GM12864 (cell line): Measurements from ENCODE around the gene VPS36.
A peak's percentile ranks its signal among the peaks of the same experiment; 100 is the strongest.
"Not testable (repeated sequence)": the region's sequence is repeated elsewhere in the genome, so short reads cannot be mapped to it uniquely, and the experiment has no call there.

Experiments used
- DNase-seq: peaks from one replicate; pipeline ENCODE4 v3.0.0-alpha.2; 2011; ENCODE audit warnings: low read depth
- H3K4me3 ChIP-seq: 2 replicates; pipeline ENCODE4 v1.5.1; 2011; ENCODE audit warnings: mild to moderate bottlenecking, low read depth, low read length, control low read depth
- CTCF ChIP-seq: IDR thresholded peaks from 2 replicates; pipeline ENCODE4 v1.5.1; 2011; ENCODE audit warnings: low read depth, mild to moderate bottlenecking, moderate library complexity, low read length, control low read depth, inconsistent platforms; ENCODE audit errors: missing control alignments

The VPS36 gene

DNA sequence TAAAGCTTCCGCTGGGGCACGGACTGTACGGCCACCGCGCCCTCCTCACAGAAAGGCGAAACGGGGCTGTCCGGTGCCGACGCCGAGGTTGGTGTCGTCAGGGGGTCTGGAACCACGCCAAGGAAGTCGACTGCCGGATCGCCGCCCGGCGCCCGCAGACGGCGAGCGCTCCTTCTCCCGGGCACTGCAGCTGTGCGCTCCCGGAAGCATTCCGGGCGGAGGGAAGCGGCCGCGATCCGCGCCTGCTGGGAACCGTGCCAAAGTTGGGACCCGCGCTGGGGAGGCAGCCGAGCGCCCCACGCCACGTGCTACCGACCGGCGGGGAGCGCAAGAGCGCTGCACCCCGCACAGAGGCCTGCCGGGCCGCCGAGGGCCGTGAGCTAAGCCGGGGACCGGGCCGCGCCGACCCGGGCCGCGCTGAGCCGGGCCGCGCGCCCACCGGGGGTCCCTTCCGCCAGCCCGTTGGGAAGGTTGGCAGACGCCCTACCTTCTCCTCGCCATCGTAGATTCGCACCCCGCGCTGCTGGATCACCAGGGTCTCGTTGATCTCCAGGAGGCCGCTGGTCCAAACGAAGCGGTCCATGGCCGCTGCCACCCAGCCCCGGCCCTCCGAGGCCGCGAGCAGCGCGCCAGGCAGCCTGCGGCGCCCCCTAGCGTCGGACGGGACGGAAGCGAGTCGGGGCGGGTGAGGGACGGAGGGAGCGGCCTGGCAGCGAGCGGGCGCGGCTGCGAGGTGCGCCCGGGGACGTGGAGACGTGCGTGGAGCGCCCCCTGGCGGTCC, at the start of gene VPS36:
VPS36 (minus strand) TSS at position 623 of the 781 bp plus-strand sequence; CDS start at position 583, 40 bp downstream.
- peak; percentile 78 for DNase-seq
- H3K4me3 ChIP-seq: peak within 1 kb of the TSS; percentile 80
- TF ChIP-seq CTCF: peak; percentile 90

DNA sequence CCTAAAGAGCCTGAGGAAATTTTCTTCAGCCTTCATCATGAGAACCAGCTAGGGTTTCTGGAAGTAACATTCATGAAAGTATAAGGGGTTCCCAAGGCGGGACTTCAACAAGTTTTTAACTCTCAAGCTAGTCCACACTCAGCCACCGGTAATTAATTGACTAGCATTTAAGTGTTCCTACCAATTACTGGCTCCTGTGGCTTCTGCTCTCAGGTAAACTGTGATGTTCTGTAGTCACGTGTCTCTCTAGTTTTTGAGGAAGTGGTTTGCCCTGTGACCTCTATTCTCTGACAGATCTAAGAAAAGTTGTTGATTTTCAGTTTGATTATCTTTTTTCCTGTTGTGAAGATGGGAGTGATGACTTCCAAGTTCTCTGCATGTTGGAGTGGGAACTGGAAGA, 47.5 kb upstream of the VPS36 start:
- DNase-seq, H3K4me3 ChIP-seq: not testable (repeated sequence)

- not testable (repeated sequence) for H3K4me3 ChIP-seq, DNase-seq
Measured at GRCh38 chr13:52494241-52494640, 43.8 kb upstream of the VPS36 start.

DNA sequence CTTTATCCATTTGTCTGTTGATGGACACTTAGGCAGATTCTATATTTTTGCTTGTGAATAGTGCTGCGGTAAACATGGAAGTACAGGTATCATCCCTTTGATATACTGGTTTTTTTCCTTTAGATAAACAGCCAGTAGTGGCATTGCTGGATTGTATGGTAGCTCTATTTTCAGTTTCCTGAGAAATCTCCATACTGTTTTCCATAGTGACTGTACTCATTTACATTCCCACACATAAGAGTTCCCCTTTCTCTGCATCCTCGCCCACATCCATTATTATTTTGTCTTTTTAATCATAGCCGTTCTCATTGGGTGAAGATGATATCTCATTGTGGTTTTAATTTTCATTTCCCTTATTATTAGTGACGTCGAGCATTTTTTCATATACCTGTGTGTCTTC, 40.6 kb upstream of the VPS36 start:
- not testable (repeated sequence) for DNase-seq, H3K4me3 ChIP-seq

GRCh38 chr13:52488763-52489162, 38.3 kb upstream of the VPS36 start:
- DNase-seq, H3K4me3 ChIP-seq: not testable (repeated sequence)

DNA sequence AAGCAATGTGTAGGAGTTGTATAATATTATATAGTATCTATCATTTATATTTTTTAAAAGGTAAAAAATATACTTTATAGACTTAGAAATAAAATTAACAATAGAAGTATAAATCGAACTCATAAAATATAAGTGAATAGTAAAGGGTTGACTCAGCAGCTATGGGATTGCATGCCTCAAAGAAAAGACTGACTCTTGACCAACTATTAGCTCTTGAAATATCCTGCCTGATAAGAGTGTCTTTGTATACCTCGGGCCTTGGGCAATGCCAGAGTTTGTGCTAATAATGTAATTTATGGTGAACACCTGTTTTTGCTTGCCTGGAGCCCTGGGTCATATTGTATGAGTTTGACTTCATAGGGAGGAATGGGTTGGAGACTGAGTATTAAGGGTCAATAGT, 36.6 kb upstream of the VPS36 start:
- not testable (repeated sequence) for H3K4me3 ChIP-seq, DNase-seq

- not testable (repeated sequence) for DNase-seq, H3K4me3 ChIP-seq
Measured at GRCh38 chr13:52480677-52481428, 30.4 kb upstream of the VPS36 start.

GRCh38 chr13:52468487-52468886, 18.1 kb upstream of the VPS36 start:
- not testable (repeated sequence) for DNase-seq, H3K4me3 ChIP-seq

DNA sequence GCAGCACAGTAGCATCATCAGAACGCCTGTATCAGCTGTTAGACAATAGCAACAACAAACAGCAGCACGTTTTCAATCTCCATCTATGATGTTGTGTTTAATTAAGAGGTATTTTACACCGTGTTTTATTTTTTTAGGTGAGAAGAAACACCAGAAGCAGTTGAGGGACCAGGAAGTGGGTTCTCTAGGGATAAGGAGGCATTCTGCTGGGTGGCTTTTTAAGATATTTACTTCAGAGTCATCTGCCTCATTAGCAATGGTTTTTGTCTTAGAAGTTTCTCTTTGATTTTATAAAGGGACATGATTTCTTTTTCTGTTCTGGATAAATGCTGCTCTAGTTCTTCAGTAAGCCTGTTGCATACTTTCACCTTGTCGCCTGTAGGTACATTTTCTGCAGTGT, 13.1 kb upstream of the VPS36 start:
- H3K4me3 ChIP-seq: no peak overlapping the region
- DNase-seq: no peak
- TF ChIP-seq CTCF: no peak

GRCh38 chr13:52461265-52461664, 10.8 kb upstream of the VPS36 start:
- TF ChIP-seq CTCF: no peak
- H3K4me3 ChIP-seq: no peak overlapping the region
- DNase-seq: no peak

DNA sequence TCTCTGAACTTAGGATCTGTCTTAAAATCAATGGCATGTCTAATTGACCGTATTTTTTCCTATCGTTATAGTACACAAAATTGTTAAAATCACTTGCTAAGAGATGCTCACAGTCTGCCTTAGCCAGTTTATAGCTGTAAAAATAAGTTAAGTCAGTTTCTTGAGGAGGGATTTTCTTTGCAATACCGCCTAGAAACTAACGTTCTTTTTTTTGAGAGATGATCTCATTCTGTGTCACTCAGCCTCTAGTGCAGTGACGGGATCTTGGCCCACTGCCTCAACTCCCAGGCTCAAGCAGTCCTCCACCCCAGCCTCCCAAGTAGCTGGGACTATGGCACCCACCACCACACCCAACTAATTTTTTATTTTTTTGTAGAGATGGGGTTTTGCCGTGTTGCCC, 9.2 kb upstream of the VPS36 start:
- TF ChIP-seq CTCF: no peak

More for the DNA sequence above, 9.2 kb upstream of the VPS36 start:
- no peak overlapping the region for H3K4me3 ChIP-seq
- no peak for DNase-seq
